ENCODE results near the gene SLIT3.

The SLIT3 gene

DNA sequence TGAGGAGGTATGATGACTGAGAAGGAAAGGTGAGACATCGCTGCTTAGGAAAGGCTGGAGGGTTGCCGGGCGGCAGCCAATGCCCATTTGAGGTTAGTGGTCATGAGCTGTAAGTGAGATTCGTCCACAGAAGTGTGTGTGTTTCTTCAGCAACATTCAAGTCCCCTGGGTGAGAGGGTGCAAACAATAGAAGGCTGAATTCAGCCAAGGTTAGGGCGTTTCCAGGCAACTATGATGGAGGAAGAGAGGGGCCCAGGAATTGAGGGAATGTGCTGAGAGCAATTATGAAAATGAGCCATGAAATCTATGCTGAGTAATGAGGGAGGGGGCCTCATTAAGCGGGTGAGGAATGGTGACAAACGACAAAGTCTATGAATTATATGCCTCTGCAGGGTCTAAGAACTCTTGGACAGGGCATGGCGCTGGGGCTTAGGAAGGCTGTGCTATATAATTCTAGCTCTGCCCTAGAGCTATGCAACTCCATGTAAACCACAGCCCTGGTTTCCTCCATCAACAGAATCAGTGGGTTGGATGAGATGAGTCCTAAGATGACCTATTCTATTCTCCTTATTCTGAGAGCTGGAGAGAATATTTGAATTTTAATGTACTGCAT lies 96.0 kb downstream of the SLIT3 start:
- FAIRE-seq, result no peak
- TF ChIP-seq, protein P1, sequence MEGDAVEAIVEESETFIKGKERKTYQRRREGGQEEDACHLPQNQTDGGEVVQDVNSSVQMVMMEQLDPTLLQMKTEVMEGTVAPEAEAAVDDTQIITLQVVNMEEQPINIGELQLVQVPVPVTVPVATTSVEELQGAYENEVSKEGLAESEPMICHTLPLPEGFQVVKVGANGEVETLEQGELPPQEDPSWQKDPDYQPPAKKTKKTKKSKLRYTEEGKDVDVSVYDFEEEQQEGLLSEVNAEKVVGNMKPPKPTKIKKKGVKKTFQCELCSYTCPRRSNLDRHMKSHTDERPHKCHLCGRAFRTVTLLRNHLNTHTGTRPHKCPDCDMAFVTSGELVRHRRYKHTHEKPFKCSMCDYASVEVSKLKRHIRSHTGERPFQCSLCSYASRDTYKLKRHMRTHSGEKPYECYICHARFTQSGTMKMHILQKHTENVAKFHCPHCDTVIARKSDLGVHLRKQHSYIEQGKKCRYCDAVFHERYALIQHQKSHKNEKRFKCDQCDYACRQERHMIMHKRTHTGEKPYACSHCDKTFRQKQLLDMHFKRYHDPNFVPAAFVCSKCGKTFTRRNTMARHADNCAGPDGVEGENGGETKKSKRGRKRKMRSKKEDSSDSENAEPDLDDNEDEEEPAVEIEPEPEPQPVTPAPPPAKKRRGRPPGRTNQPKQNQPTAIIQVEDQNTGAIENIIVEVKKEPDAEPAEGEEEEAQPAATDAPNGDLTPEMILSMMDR (IDR thresholded peaks at IDR 0.05; ENCODE audit: insufficient read depth, missing control alignments), result no peak
- no peak for DNase-seq (ENCODE audit: insufficient read length, low spot score)

DNA sequence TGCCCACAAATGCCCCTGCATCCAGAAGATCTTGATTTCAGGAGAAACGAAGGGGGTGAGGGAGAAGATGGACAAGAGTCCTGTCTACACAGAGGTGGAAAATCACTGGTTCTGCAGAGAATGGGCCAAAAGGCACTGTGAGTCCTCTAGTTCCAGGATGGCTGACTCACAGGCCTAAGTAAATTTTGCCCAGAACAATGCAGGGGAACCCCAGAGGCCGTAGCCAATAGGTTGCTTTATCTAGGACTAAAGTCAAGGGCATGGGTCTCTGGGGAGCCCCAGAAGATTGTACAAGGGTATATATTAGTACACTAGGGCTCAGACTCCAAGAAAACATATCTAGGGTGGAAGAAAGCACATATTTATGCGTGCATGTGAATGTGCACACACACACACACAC lies 98.0 kb downstream of the SLIT3 start:
- FAIRE-seq (no peak), DNase-seq (ENCODE audit: insufficient read length, low spot score) (no peak)
- TF ChIP-seq, protein P1 (IDR thresholded peaks at IDR 0.05; ENCODE audit: insufficient read depth, missing control alignments), result no peak

DNA sequence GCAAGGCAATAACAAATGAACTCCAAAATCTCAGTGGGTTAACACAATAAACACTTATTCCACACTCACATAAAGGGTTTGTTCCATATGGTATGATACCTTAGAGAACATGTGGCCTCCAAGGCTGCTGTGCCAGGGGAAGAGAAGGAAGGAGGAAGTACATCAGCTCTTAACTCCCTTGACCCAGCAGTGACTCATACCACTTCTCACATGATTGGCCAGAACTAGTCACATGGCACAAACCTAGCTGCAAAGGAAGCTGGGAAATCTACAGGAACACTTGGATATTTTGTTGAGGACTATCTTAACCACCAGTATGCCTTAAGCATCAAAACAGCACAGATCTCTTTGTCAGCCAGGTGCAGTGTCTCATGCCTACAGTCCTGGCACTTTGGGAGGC lies 99.3 kb downstream of the SLIT3 start:
- DNase-seq (ENCODE audit: insufficient read length, low spot score), result no peak
- TF ChIP-seq, protein P1 (IDR thresholded peaks at IDR 0.05; ENCODE audit: insufficient read depth, missing control alignments), result no peak
- FAIRE-seq, result no peak

DNA sequence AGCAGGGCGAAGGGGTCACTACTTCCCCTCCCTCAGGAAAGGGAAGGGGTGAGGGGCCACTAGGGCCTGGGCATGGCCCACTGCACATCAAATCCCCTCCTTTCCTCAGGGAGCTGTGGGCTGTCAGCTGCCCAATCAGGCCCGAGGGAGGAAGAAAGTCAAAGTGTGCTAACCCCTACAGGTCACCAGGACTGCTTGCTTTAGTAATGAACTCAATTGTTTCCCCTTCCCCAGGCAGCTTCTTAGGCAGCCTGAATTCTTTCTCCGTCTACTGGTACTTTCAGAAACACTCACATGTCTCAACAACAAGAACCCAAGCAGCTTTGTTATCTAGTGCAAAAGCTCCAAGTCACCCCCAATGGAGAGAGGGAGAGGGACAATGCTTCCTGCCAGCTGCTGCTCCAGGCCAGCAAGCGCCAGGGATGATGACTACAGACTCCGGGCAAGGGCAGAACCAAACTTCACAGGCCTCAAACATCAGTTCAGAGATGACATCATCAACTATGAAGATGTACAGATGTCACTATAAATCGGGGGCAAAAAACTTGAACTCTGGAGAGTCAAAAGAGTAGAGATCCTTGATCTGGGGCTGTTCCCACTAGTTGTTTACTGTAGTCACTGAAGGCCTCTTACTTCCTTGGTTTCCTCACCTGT lies 100.7 kb downstream of the SLIT3 start:
- TF ChIP-seq, protein P1 (IDR thresholded peaks at IDR 0.05; ENCODE audit: insufficient read depth, missing control alignments), result no peak
- no peak for DNase-seq (ENCODE audit: insufficient read length, low spot score)
- FAIRE-seq, result no peak

DNA sequence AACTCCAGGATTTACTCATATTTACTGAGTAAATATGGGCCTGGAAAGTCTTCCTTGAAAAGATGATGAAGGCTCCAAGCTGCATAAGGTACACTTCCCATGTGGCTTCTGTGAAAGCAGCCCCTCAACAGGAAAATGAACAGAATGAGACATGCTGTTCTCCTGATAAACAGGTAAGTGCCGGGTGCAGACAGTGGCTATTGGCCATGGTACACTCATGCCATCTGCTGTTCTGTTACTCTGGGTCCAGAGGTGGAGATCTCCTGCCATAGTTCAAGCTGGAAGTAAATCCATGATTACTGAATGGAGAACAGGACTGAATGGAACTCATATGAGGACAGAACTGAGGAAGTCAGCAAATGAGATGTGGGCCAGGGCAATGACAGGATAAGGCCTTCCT lies 103.6 kb downstream of the SLIT3 start:
- TF ChIP-seq, protein P1 (IDR thresholded peaks at IDR 0.05; ENCODE audit: insufficient read depth, missing control alignments), result peak; percentile 29
- FAIRE-seq, result no peak
- no peak for DNase-seq (ENCODE audit: insufficient read length, low spot score)

DNA sequence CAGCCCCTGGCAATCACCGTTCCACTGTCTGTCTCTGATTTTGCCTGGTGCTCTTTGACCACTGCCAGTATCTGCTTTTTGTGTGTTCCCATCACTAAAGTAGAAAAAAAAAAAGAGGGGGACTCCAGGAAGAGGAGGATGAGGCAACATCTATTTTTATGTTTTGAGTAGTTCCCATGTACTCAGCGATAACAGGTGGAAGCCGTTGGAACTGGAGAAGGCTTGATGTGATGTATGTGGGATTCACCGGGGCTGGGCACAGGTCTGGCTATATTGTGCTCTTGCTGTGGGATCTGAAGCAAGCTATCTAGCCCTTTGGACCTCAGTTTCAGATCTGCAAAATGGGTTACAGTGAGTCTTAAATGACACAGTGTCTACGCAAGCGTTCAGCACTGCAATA lies 104.9 kb downstream of the SLIT3 start:
- DNase-seq (ENCODE audit: insufficient read length, low spot score) (no peak), FAIRE-seq (no peak)
- TF ChIP-seq, protein P1 (IDR thresholded peaks at IDR 0.05; ENCODE audit: insufficient read depth, missing control alignments), result no peak

DNA sequence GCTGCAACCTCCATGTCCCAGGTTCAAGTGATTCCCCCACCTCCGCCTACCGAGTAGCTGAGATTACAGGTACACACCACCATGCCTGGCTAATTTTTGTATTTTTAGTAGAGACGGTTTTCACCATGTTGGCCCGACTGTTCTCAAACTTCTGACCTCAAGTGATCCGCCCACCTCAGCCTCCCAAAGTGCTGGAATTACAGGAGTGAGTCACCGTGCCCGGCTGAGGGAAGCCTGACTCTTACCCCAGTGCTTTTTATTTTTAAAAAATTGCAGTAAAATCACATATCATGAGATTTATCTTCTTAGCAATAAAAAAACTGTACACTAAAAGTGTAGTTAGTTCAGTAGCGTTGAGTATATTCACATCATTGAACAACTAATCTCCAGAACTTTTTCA lies 105.3 kb downstream of the SLIT3 start:
- DNase-seq (ENCODE audit: insufficient read length, low spot score) (no peak), FAIRE-seq (no peak)
- TF ChIP-seq, protein P1 (IDR thresholded peaks at IDR 0.05; ENCODE audit: insufficient read depth, missing control alignments), result no peak

Measured in D721Med (cell line).